HepG2 (cell line): ENCODE data around the gene SOBP. TPM values are rescaled to one million over a fixed set of nuclear protein-coding genes. Genes with fewer than 3 reads are reported as not detected.

Experiments used
- ATAC-seq: fragments of 200-7000 bp; cut with Tn5 transposase; 3 replicates; pipeline ENCODE4 v1.9.1; 2020; ENCODE audit warnings: mild to moderate bottlenecking, moderate library complexity
- BruUV-seq: library from RNA; stranded (reverse); fragments of 400-500 nt; replicated peaks from 2 replicates; lab custom pipeline; 2021; lab: Mats Ljungman, UMichigan
- CTCF ChIA-PET: fragments of 300-600 bp; formaldehyde crosslinking; extraction: SDS; loops from one replicate; lab custom pipeline; 2021; ENCODE audit warnings: low total read pairs, inconsistent platforms, low intra/inter-chr PET ratio; lab: Yijun Ruan, JAX
- POLR2A ChIA-PET: fragments of 350-600 bp; sonication (Branson Sonifier 250); formaldehyde crosslinking; loops from one replicate; lab custom pipeline; 2020; ENCODE audit warnings: antibody characterized with exemption, inconsistent platforms; lab: Yijun Ruan, JAX
- DNase-seq: peaks from one replicate; pipeline ENCODE4 v3.0.0-alpha.2; 2015; ENCODE audit warnings: low spot score
- FAIRE-seq: peaks from 3 replicates; lab custom pipeline; 2011; peaks lifted over from hg19 to GRCh38; lab: Jason Lieb, UNC
- H2AFZ ChIP-seq: one replicate; pipeline ENCODE4 v1.6.1; 2011; ENCODE audit warnings: low read length, inconsistent platforms
- H3K27ac ChIP-seq: fragments of 300-600 bp; 3 replicates; pipeline ENCODE4 v1.8.0; 2011; ENCODE audit warnings: mixed run types, mild to moderate bottlenecking, mixed read lengths, low read length, inconsistent platforms; ENCODE audit not compliant: insufficient read depth; ENCODE audit errors: extremely low read length
- H3K27me3 ChIP-seq, 2 experiments: fragments of 200-600 bp in 1 of 2; 2 replicates in 1 of 2; 3 replicates in 1 of 2; pipeline versions ENCODE4 v1.6.0 to v1.8.0; 2011; ENCODE audit warnings: low read length in 2 of 2, mild to moderate bottlenecking in 2 of 2, moderate library complexity in 2 of 2, inconsistent platforms in 1 of 2; ENCODE audit not compliant: insufficient read depth in 2 of 2, control insufficient read depth in 1 of 2
- H3K36me3 ChIP-seq, 2 experiments: fragments of 200-600 bp in 1 of 2; replicated peaks in 1 of 2; 2 replicates in 1 of 2; 3 replicates in 1 of 2; pipeline versions ENCODE4 v1.5.1 to v1.8.0; 2011; ENCODE audit warnings: low read length in 2 of 2, inconsistent platforms in 1 of 2; ENCODE audit not compliant: insufficient read depth in 2 of 2, control insufficient read depth in 1 of 2
- H3K4me1 ChIP-seq: 2 replicates; pipeline ENCODE4 v1.5.1; 2012; ENCODE audit warnings: low read length, inconsistent platforms; ENCODE audit not compliant: insufficient read depth
- H3K4me2 ChIP-seq: 2 replicates; pipeline ENCODE4 v1.6.0; 2011; ENCODE audit warnings: low read depth, low read length, inconsistent platforms
- H3K4me3 ChIP-seq, 3 experiments: fragments of 200-600 bp in 1 of 3; sonication (generic), shearing (Covaris generic) in 1 of 3; replicated peaks in 1 of 3; 2 replicates each; pipeline ENCODE4 v1.5.1; 2011 to 2016; ENCODE audit warnings: low read length in 3 of 3, inconsistent platforms in 2 of 3, low read depth in 2 of 3, mild to moderate bottlenecking in 2 of 3, control low read depth in 1 of 3, mixed read lengths in 1 of 3; ENCODE audit not compliant: insufficient read depth in 1 of 3
- H3K79me2 ChIP-seq: one replicate; pipeline ENCODE4 v1.6.1; 2011; ENCODE audit warnings: low read length, inconsistent platforms; ENCODE audit not compliant: insufficient read depth
- H3K9ac ChIP-seq: 2 replicates; pipeline ENCODE4 v1.6.0; 2011; ENCODE audit warnings: mild to moderate bottlenecking, low read depth, low read length, inconsistent platforms; ENCODE audit not compliant: insufficient read depth
- H3K9me3 ChIP-seq: 2 replicates; pipeline ENCODE4 v1.5.1; 2012; ENCODE audit warnings: mild to moderate bottlenecking, low read length
- H4K20me1 ChIP-seq: 2 replicates; pipeline ENCODE4 v1.6.0; 2011; ENCODE audit warnings: inconsistent platforms, mild to moderate bottlenecking, low read length, moderate library complexity; ENCODE audit not compliant: insufficient read depth
- CEBPG ChIP-seq: IDR thresholded peaks from 2 replicates; pipeline ENCODE4 v1.6.1; 2016
- DNMT3B ChIP-seq: conservative IDR thresholded peaks from 2 replicates; pipeline ENCODE4 v1.6.1; 2016; ENCODE audit warnings: missing biosample characterization, control low read depth
- FOXA1 ChIP-seq, 2 experiments: fragments of 450-650 bp in 1 of 2; sonication (generic) in 1 of 2; formaldehyde crosslinking in 1 of 2; IDR thresholded peaks; 2 replicates each; pipeline versions ENCODE4 v1.4.0 to v1.6.1; 2016 to 2020; ENCODE audit warnings: missing genetic modification reagents in 1 of 2
- FOXA3 ChIP-seq: IDR thresholded peaks from 2 replicates; pipeline ENCODE4 v1.6.1; 2016; ENCODE audit warnings: missing genetic modification reagents, missing compliant biosample characterization
- ZNF30 ChIP-seq: sonication (generic); formaldehyde crosslinking; IDR thresholded peaks from 2 replicates; pipeline ENCODE4 v1.5.0; 2020; ENCODE audit warnings: mild to moderate bottlenecking, missing genetic modification reagents
- WGBS: methylation state at CpG from one replicate; pipeline ENCODE4 v1.1.6; 2017; ENCODE audit warnings: low lambda C conversion rate; 5-methylcytosine and 5-hydroxymethylcytosine counted together
- in situ Hi-C: cut with HindIII; loops from 2 replicates; pipeline ENCODE4 v1.10.0; 2017; ENCODE audit warnings: low pct_unique_long_range_greater_than_20kb; ENCODE audit not compliant: extremely low pct_ligation_motif_present
- intact Hi-C: fragments of 100-400 bp; cut with micrococcal nuclease; formaldehyde crosslinking; loops from one replicate; pipeline ENCODE4 v1.10.0; 2022; ENCODE audit not compliant: unreplicated experiment
- polyA plus RNA-seq, 8 experiments: library from polyadenylated mRNA; depleted of rRNA in 3 of 8; stranded (reverse) in 7 of 8; unstranded in 1 of 8; fragments of >200 nt; fragmentation: Illumina TruSeq in 4 of 8; extraction: Trizol in 4 of 8; gene quantifications; 2 replicates each; pipeline versions ENCODE4 v1.2.1 to v1.2.3, GENCODE V29; 2011 to 2016; ENCODE audit warnings: low read depth in 4 of 8, missing spikeins in 1 of 8, mixed read lengths in 1 of 8; ENCODE audit not compliant: insufficient read depth in 1 of 8
- total RNA-seq, 5 experiments: library from RNA; depleted of rRNA; stranded (reverse); fragments of >200 nt; fragmentation: Illumina TruSeq; extraction: Trizol; gene quantifications; 2 replicates each; pipeline ENCODE4 v1.2.3, GENCODE V29; 2016; ENCODE audit warnings: low read depth in 1 of 5

SOBP gene
- total and polyA plus RNA-seq, 2 of the 13 experiments (the other 11 are each of a cell fraction or from before 2014, with no cell fraction given), result 1.5 to 6.9 TPM

DNA sequence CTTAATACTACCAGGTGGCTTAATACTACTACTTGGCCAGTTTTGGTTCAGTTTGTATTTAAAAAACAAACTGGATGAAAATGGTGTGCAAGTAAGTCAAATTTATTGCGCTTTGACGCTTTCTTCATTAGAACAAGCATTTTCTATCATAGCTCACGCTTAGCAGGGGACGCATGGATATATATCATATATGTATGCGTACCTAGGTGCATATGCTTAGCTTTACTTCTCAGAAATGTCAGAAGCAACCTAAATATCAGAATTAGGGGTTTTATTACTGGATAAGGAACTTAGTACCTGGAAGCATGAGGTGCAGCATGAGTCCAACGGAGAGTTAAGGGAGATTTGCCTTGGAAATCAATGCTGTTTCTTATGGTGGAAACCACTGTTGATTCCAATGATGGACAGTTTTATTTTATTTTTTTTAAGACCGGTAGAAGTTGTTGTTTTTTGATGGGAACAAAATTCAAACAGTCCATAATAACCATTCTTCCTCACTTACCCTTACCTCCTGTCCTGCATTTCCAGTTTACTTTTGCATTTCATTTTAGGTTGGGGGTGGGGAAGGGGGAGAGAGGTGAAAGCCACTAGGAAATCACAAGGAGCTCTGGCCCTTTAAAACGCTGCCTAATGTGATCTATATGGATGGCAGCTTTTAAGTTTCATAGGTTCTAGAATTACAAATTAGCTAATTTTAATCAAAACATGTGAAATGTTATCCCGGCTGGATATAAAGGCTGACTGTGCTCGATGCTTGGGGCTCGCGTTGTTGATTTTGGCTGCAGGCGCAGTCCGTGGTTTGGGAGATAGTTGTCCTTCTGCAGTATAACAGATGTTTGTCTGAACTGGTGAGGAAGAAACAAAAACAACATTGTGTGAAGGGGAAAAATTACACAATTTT lies 2.1 kb downstream of the SOBP start:
- H3K4me3 ChIP-seq, result peak overlapping the region; percentile 94 to 98 (median 96)
- intact Hi-C loops (loop anchor here (10.0 kb wide), 1 partner anchor 177 kb away; no protein-coding TSS in a partner anchor), in situ Hi-C loops (no loop called here)
- H3K9me3 ChIP-seq, result no peaks in the 10 kb centered on the region
- WGBS, result 13% methylated on average over 14 of the region's 14 CpGs
- peak; percentile 24 for DNase-seq
- H3K4me2 ChIP-seq, result peak overlapping the region; percentile 79
- H3K4me1 ChIP-seq, result peaks cover 56% of the 10 kb centered on the region
- TSS peak; percentile 27 for BruUV-seq
- H3K36me3 ChIP-seq, result no peaks in the 10 kb centered on the region
- H4K20me1 ChIP-seq, result no peaks in the 10 kb centered on the region
- TF ChIP-seq DNMT3B (CRISPR knock-in tag), result no peak
- TF ChIP-seq FOXA3 (CRISPR knock-in tag), result 0 out of 2 replicates have a peak, but pooled peaks have one; percentile 23
- peak; percentile 5; the same call in 1 of the 2 replicates for TF ChIP-seq CEBPG (CRISPR knock-in tag)
- no peak for TF ChIP-seq ZNF30 (CRISPR knock-in tag)
- no peak for TF ChIP-seq FOXA1 (IDR thresholded peaks at IDR 0.05)
- peak; percentile 56 for TF ChIP-seq FOXA1 (CRISPR knock-in tag; IDR thresholded peaks at IDR 0.05)
- no peak for ATAC-seq
- H3K79me2 ChIP-seq, result peaks cover 61% of the 10 kb centered on the region
- POLR2A ChIA-PET, result interaction anchor here (1.6 to 4.9 kb wide), 4 partner anchors 33 to 174 kb away, joined by 5 to 50 read pairs (median 23); partner anchors contain the start of gene PDSS2
- H3K9ac ChIP-seq, result peak overlapping the region; percentile 83
- H2AFZ ChIP-seq, result no peak overlapping the region
- H3K27ac ChIP-seq, result peak overlapping the region; percentile 82
- CTCF ChIA-PET, result no interaction called here
- no peak for FAIRE-seq
- no peaks in the 10 kb centered on the region; a peak in 2 of 5 replicates for H3K27me3 ChIP-seq
